ENCODE measurements around the gene MYH9. TPM values are rescaled to one million over a fixed set of nuclear protein-coding genes. Genes with fewer than 3 reads are reported as not detected.

MYH9 gene
- polyA plus RNA-seq, 1 donor from 2014 or later: 7.1 TPM

- Histone ChIP-seq H3K4me2 (ENCODE audit: low read length) (no peak overlapping the region), H3K9me3 (ENCODE audit: low read length) (no peaks in the 10 kb centered on the region), H3K27me3 (ENCODE audit: insufficient read depth, low read depth, low read length) (no peaks in the 10 kb centered on the region), H2AFZ (ENCODE audit: low read depth, low read length) (no peak overlapping the region), H3K79me2 (replicated peaks; ENCODE audit: insufficient read depth, low read length) (no peaks in the 10 kb centered on the region), H3K9ac (ENCODE audit: low read length) (no peak overlapping the region), H3K36me3 (ENCODE audit: insufficient read depth, low read length) (no peaks in the 10 kb centered on the region), H3K27ac (ENCODE audit: low read length) (no peak overlapping the region), H4K20me1 (ENCODE audit: insufficient read depth) (no peaks in the 10 kb centered on the region), H3F3A (ENCODE audit: insufficient read depth, low read length, poor library complexity, severe bottlenecking) (no peaks in the 10 kb centered on the region), H3K9me2 (ENCODE audit: insufficient read depth, low read length) (no peaks in the 10 kb centered on the region), H3K4me3 (ENCODE audit: low read length) (no peak overlapping the region)
- TF ChIP-seq, protein P1, sequence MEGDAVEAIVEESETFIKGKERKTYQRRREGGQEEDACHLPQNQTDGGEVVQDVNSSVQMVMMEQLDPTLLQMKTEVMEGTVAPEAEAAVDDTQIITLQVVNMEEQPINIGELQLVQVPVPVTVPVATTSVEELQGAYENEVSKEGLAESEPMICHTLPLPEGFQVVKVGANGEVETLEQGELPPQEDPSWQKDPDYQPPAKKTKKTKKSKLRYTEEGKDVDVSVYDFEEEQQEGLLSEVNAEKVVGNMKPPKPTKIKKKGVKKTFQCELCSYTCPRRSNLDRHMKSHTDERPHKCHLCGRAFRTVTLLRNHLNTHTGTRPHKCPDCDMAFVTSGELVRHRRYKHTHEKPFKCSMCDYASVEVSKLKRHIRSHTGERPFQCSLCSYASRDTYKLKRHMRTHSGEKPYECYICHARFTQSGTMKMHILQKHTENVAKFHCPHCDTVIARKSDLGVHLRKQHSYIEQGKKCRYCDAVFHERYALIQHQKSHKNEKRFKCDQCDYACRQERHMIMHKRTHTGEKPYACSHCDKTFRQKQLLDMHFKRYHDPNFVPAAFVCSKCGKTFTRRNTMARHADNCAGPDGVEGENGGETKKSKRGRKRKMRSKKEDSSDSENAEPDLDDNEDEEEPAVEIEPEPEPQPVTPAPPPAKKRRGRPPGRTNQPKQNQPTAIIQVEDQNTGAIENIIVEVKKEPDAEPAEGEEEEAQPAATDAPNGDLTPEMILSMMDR (IDR thresholded peaks at IDR 0.05; ENCODE audit: poor library complexity, severe bottlenecking): no peak
- TF ChIP-seq REST (IDR thresholded peaks at IDR 0.05; ENCODE audit: borderline replicate concordance): no peak
- no peak for TF ChIP-seq MXI1 (conservative IDR thresholded peaks at IDR 0.05; ENCODE audit: poor library complexity, severe bottlenecking)
Observed at GRCh38 chr22:36244522-36245391, 143.0 kb downstream of the MYH9 start.

DNA sequence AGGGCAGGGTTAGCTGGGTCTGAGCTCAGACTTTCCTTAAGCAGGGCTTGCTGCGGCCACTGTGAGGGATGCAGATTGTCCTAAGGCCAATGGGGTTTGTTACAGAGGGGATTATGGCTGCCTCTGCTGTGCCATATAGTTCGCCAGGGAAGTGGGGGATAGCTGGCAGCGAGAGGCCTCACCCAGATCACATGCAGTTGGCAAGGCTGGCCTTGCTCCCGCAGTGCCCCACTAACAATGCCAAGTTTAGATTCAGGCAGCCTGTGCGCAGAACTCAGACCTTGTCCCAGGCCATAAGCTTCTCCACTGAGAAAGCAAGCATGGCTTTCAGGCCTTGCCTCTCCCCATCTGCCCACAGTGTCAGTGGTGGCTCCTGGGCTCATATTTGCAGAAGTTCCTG, 143.8 kb downstream of the MYH9 start:
- no peaks in the 10 kb centered on the region for H3K36me3 ChIP-seq (ENCODE audit: insufficient read depth, low read length)
- H3K4me3 ChIP-seq (ENCODE audit: low read length): no peak overlapping the region
- H2AFZ ChIP-seq (ENCODE audit: low read depth, low read length): no peak overlapping the region
- no peaks in the 10 kb centered on the region for H4K20me1 ChIP-seq (ENCODE audit: insufficient read depth)
- no peaks in the 10 kb centered on the region for H3K27me3 ChIP-seq (ENCODE audit: insufficient read depth, low read depth, low read length)
- no peaks in the 10 kb centered on the region for H3K79me2 ChIP-seq (replicated peaks; ENCODE audit: insufficient read depth, low read length)
- TF ChIP-seq REST (IDR thresholded peaks at IDR 0.05; ENCODE audit: borderline replicate concordance) (no peak), EZH2 (IDR thresholded peaks at IDR 0.05; ENCODE audit: borderline replicate concordance, insufficient read depth, low read length, poor library complexity, severe bottlenecking) (no peak), SMC3 (conservative IDR thresholded peaks at IDR 0.05; ENCODE audit: poor library complexity) (no peak), RAD21 (conservative IDR thresholded peaks at IDR 0.05) (no peak), EP300 (conservative IDR thresholded peaks at IDR 0.05; ENCODE audit: poor library complexity, severe bottlenecking) (no peak), TAF1 (IDR thresholded peaks at IDR 0.05; ENCODE audit: low read depth) (no peak)
- no peak overlapping the region for H3K4me2 ChIP-seq (ENCODE audit: low read length)
- H3K9me2 ChIP-seq (ENCODE audit: insufficient read depth, low read length): no peaks in the 10 kb centered on the region
- H3F3A ChIP-seq (ENCODE audit: insufficient read depth, low read length, poor library complexity, severe bottlenecking): no peaks in the 10 kb centered on the region
- no peak overlapping the region for H3K27ac ChIP-seq (ENCODE audit: low read length)
- H3K9ac ChIP-seq (ENCODE audit: low read length): no peak overlapping the region
- H3K9me3 ChIP-seq (ENCODE audit: low read length): no peaks in the 10 kb centered on the region
